H1 (cell line): ENCODE results near the gene SGO2. TPM values are rescaled to one million over a fixed set of nuclear protein-coding genes. Genes with fewer than 3 reads are reported as not detected.

Source experiments
- ASH2L ChIP-seq: fragments of 200-600, 300-600 bp; sonication (generic); IDR thresholded peaks from one replicate; pipeline ENCODE4 v1.7.1; 2017; ENCODE audit warnings: low read length
- ATF2 ChIP-seq: IDR thresholded peaks from 2 replicates; pipeline ENCODE4 v1.6.1; 2012; ENCODE audit warnings: low read length, inconsistent platforms
- BRCA1 ChIP-seq: IDR thresholded peaks from 2 replicates; pipeline ENCODE4 v1.6.1; 2012; ENCODE audit warnings: low read depth, low read length, improper control_type of control experiment
- CHD7 ChIP-seq: fragments of 300-600 bp; sonication (generic); IDR thresholded peaks from 2 replicates; pipeline ENCODE4 v1.7.1; 2012; ENCODE audit warnings: low read length, moderate library complexity, mild to moderate bottlenecking, inconsistent platforms; ENCODE audit not compliant: insufficient replicate concordance
- HDAC6 ChIP-seq: IDR thresholded peaks from one replicate; pipeline ENCODE4 v1.7.1; 2012; ENCODE audit warnings: low read depth, mild to moderate bottlenecking, inconsistent platforms, low read length, moderate library complexity
- JUN ChIP-seq: IDR thresholded peaks from 2 replicates; pipeline ENCODE4 v1.6.1; 2011; ENCODE audit warnings: low read depth, mild to moderate bottlenecking, improper control_type of control experiment, low read length
- POLR2A ChIP-seq, 2 experiments: IDR thresholded peaks; 1 replicate in 1 of 2; 2 replicates in 1 of 2; pipeline ENCODE4 v1.6.1; 2011; ENCODE audit warnings: low read depth in 2 of 2, low read length in 2 of 2, mild to moderate bottlenecking in 2 of 2; ENCODE audit errors: control extremely low read depth in 1 of 2
- RBBP5 ChIP-seq: IDR thresholded peaks from 2 replicates; pipeline ENCODE4 v1.7.1; 2012; ENCODE audit warnings: low read depth, mild to moderate bottlenecking, inconsistent platforms, low read length, moderate library complexity, borderline replicate concordance
- RXRA ChIP-seq: IDR thresholded peaks from 2 replicates; pipeline ENCODE4 v1.6.1; 2011; ENCODE audit warnings: low read depth, mild to moderate bottlenecking, low read length, moderate library complexity; ENCODE audit not compliant: insufficient read depth
- TCF12 ChIP-seq: IDR thresholded peaks from 2 replicates; pipeline ENCODE4 v1.6.1; 2011; ENCODE audit warnings: low read depth, mild to moderate bottlenecking, low read length
- TEAD4 ChIP-seq: IDR thresholded peaks from 2 replicates; pipeline ENCODE4 v1.6.1; 2012; ENCODE audit warnings: low read depth, low read length, inconsistent platforms, mixed read lengths
- YY1 ChIP-seq: IDR thresholded peaks from 2 replicates; pipeline ENCODE4 v1.6.1; 2011; ENCODE audit warnings: low read depth, mild to moderate bottlenecking, low read length
- polyA plus RNA-seq, 7 experiments: library from polyadenylated mRNA; depleted of rRNA in 3 of 7; stranded (reverse) in 5 of 7; unstranded in 2 of 7; fragments of >200 nt in 5 of 7; fragments of 200-250 nt in 2 of 7; gene quantifications; 1 replicate in 5 of 7; 2 replicates in 1 of 7; 4 replicates in 1 of 7; pipeline versions ENCODE4 v1.2.1 to v1.2.3, GENCODE V29; 2011 to 2013; ENCODE audit warnings: missing spikeins in 2 of 7, mixed read lengths in 2 of 7
- total RNA-seq: library from RNA; stranded (reverse); fragmentation: NEBNext Ultra II Directional; extraction: Animal tissue kit (Norgen Biotek cat#: 25700); gene quantifications from 2 replicates; pipeline ENCODE4 v1.2.1, GENCODE V29; 2021

SGO2 gene
- total and polyA plus RNA-seq, 2 of the 8 experiments (the other 6 are each of a cell fraction or from before 2014, with no cell fraction given), result 2.4 to 33.2 TPM

GRCh38 chr2:200525551-200525881 is 491 bp upstream of the SGO2 start (continued):
- TF ChIP-seq CHD7 (no peak), TCF12 (no peak), JUN (no peak), TEAD4 (no peak), HDAC6 (no peak), RBBP5 (no peak), POLR2A (IDR thresholded peaks at IDR 0.05; ENCODE audit: control extremely low read depth in 1 of 2, low read depth in 2 of 2, low read length in 2 of 2) (no peak), ATF2 (no peak), ASH2L (no peak), YY1 (no peak), BRCA1 (no peak), RXRA (no peak)
- TF ChIP-seq, all 59 proteins: peak for 0
